NCI-H345 treated with DMSO at 0.1 percent for 48 hours (cell line): Measurements from ENCODE around the gene EDAR.
A peak's percentile ranks its signal among the peaks of the same experiment; 100 is the strongest.

Experiments used
- DNase-seq: peaks from one replicate; lab custom pipeline; 2025; ENCODE audit not compliant: unreplicated experiment; lab: John Stamatoyannopoulos, UW

Gene EDAR

DNA sequence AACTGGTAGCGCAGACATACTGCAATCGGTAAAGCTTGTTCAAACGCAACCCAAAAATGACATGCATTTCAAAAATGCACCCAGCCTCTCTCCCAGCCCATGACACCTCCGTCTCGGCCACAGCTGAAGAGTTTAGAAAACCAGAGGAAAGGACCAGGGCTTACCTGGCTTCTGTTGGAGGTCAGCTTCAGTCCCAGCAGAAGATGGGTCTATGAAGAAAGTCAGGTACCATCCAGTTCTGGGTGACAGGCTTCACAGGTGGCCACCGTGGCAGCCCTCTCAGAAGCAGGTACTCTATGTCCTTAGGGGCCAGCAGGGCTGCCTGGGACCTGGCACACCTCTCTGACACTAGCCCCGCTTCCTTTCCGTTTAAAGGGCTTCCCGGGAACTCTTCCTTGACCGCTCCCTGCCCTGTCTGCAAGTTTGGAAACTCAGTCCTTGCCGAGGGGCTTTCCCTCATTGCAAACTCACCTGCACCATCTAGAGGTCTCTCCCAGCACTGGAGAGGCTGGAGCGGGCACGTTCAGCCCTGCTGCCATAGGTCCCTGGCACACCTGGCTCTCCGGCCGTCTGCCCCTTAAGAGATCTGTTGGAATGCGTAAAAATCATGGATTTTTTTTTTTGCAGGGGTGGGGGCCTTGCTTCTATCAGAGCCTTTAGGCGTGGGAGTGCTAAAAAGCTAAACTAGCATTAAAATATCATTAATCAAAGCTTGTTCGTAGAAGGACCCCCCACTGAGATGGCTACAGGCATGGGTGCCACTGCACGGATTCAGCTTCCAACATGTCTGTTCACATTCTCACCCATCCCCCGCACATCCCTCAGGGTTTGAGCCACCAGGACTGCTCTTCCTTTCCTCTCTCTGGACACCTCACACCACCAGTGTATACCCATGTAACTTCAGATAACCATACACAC, at the start of gene EDAR:
EDAR (minus strand) TSS at position 425 of the 918 bp plus-strand sequence. CDS start 58,206 bp downstream, outside the sequence.
- peak; percentile 3 for DNase-seq

DNA sequence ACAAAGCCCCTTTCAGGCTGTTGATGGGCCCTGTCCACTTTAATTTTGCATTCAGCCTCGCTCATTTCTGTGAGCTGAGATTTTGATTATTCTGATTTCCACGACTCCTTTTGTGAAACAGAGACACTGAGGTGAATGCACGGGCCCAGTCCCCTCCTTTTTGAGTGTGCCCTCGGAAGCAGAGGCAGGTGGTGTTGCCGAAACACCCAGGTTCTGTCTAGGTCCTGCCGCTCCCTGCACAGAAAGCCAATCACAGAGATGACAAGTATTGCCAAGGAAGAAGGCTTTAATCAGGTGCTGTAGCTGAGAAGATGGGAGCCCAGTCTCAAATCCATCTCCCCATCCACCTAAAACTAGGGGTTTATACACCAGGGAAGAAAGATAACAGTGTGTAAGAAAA, 44.2 kb upstream of the EDAR start:
- no peak for DNase-seq

DNA sequence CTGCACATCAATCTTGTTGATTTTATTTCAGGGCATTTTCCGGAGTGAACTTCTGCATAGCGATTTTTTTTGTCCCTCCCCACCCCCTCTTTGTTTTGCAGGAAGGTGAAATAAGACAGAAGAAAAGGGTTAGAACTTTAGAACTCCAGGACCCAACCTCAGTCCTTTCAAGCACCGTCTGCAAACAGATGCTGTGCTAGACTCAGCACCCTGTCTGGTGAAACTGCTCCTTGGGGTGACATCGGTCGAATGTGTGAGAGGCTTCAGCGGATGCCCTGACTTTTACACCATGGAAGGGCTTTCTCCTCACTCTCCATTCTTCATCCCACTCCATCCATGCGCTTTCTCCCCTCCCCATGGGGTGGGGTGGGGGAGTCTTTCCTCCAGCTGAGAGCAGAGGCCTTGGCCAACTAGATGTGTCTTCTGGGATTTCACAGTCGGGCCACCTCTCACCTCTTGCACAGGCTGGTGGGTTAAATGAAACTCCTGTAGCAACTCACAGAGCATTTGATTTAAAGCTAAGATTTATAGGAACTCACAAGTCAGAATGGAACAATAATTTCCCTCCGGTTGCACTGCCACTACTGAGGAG, 43.3 kb upstream of the EDAR start:
- DNase-seq = no peak

DNA sequence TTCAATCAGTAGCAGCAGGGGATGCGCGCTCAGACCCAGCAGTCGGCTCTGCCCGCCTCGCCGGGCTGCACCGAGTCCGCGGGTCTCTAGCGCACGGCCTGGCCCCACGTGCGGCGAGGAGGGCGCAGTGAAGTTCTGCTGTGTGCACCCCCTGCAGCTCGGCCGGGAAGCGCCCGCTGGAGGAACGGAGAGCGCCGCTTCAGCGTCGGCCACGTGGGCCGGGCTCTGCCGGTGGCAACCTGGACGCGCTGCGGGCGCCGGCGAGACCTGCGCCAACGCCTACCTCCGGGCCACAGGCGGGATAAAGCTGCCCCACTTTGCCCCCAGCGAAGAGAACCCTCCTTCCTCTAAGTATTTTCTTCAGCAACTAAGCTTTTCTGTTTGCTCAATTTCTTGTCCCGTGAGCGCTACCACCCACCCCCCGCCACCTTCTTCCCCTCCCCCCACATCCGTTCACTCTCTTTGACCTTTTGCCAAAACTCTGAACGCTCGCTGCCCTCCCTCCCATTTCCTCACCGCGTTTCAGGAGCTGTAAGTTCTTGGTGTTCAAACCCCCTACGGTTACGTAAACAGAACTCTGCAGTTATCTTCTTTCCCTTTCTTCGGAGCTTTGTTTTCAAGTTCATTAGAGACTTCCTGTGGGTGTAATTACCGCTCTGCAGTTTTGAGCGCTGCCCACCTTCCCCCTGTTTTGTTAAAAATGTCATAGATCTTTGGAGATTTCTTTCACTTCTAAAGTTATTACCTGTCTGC, 42.6 kb upstream of the EDAR start:
- no peak for DNase-seq

DNA sequence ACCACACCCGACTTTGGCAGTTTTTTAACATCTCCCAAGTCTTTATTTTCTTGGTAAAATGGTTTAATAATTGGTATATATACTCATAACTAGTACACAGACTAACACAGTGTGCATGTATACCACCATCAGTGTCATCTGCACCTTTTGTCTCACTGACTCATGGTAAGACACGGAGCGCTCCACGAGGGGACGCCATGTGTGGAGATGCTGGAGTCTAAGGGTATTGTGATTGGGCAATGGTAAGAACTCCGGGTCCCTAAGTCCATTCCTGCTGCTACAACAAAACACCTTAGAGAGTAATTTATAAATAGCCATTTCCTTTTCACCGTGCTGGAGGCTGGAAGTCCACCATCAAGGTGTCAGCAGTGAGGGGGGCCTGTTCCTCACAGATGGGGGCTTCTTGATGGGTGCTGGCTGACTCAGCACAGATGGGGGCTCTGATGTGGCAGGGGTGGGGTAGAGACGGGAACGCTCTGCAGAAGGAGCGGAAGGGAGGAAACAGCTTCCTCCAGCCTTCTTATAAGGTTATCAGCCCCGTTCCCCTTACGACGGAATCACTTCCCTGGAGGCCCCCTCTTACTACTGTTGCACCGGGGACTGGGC, 42.0 kb upstream of the EDAR start:
- DNase-seq = no peak

DNA sequence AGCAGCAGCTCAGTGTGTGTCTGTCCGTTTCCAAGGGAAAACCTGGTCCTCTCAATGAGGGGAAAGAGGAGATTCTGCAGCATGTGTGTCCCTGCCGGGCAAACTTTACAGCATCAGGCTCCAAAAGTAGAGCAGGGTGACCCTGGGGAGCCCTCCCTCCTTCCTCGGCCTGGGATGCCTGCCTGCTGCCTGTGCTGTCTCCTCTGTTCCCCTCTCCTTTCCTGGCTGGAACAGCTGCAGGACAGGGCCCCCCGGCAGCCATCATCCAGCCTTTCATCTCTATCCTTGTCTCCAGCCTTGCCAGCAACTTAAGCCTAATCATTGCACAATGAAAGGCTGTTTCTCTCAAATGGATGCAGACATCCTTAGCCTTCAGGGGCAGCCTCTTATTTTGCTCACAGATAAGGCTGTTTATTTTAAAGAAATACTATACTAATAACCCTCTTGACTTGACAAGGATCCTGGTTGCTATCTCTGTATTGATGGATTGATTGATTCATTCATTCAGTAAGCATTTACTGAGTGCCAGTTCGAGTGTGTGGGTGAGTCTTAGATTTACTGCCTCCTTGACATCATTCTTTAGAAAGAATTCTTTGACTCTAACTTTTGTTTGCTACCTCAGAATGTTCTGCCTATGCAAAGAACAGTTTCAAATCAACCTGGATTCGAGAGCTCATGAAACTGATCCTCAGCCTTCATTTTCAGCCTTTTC, 40.6 kb upstream of the EDAR start:
- DNase-seq = no peak

DNA sequence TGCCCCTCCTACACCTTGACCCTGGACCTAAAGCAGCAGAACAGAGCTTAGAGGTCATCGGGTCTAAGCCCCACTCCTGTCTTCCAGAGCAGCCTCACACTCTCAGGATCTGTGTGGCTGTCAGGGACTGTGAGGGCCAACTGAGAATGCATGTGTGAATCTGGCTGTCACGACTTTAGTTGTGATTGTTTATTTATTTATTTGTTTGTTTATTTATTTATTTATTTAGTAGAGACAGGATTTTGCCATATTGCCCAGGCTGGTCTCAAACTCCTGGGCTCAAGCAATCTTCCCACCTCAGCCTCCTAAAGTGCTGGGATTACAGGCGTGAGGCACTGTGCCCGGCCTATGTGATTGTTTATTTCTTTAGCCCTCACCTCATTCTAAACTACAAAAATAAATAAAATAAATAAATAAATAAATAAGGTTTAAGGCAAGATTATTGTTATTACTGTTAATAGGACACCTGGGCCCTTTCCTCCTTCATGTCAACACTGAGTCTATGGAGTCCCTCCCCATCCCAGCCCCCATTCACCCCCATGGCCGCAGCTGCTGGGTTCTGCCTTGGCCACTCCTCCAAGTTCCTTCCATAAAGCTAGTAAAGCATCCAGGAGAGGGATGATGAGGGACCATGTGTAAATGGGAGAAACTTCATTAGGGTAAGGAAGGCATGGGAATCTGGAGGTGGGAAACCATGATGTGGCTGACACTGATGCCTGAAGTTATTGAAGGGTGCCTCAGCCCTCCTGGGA, 39.9 kb upstream of the EDAR start:
- DNase-seq = no peak

DNA sequence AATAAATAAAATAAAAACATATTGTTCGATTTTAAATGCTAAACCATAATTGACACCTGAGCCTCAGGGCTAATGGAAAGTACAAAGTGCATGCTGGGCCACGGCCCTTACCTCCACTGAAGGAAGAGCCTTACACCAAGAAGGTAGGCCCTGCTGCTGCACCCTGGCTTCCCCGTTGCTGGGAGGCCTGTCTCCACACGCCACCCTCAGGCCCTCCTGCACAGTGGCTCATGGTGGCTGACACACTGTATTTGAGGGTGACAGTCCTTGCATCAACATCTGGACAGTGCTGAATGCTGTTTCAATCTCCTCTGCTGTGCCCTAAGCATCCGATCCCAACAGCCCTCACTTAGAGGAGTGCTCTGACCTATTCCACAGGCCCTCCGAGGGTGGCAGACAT, 39.3 kb upstream of the EDAR start:
- no peak for DNase-seq

DNA sequence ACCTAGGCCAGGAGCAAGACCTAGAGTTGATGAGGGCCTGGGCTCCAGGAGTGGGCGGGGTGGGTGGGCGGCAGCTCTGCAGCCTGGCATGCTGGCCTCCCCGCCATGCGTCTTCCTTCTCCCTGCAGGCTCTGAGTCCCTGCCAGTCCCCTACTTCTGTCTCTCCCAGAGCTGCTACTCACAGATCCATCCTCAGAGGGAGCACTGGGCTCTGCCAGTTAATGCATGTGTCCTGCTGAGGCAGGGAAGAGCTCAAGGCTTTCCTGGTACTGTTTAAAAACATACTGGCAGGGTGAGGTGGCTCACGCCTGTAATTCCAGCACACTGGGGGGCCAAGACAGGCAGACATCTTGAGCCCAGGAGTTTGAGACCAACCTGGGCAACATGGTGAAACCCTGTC, 38.7 kb upstream of the EDAR start:
- no peak for DNase-seq

DNA sequence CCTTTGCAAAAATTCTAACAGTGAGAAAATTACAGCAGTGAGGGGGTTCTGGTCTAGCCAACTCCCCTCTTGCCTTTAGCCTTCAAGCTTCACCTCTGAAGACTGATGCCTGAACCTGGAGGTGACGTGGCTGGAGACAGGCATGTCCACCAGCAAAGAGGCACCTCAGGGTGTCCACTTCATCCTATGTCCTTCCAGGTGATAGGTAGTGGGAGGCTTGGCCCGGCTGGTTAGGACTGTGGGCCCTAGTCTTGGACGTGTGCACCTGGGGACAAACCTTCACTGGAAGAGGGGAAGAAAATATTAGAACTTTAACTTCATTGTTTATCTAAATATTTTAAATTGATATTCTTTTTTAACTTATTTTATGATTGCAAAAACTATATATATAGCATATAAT, 35.5 kb upstream of the EDAR start:
- DNase-seq = no peak

DNA sequence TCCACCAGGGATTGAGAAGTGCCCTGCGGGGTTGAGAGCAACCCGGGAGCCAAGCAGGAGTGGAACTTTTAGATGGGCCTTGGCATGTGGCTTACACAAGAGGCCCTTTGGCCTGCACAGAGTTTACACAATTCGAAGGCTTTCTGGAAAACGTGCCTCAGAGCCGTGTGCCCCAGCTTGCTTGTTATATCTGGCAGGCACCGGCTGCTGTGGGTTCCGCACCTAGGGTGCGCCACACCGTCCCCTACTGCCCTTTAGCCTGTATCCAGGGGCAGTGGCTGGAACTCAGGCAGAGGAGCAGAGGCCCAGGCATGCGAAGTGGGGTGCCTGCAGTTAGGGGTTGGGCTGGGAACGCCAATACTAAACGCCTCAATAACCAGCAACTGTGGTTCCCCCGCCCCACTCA, 32.9 kb upstream of the EDAR start:
- DNase-seq = no peak

DNA sequence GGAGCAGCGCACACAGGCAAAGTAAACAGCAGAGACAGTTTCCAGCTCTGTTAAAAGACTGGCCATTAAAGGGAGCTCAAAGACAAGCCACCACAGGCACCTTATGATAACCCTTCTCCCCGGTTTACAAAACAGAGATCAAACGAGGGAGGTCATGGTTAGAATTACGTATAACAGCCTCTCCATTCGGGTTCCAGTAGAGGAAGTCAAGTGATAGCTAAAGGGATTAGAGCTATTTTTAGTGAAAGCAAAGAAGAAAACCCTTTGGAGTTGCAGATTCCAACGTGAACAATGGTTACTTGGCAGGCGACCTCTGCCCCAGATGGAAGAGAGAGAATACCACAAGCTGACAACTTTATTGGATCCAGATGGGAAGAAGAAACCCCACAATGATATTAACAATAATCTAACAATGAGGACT, 31.2 kb upstream of the EDAR start:
- no peak for DNase-seq

DNA sequence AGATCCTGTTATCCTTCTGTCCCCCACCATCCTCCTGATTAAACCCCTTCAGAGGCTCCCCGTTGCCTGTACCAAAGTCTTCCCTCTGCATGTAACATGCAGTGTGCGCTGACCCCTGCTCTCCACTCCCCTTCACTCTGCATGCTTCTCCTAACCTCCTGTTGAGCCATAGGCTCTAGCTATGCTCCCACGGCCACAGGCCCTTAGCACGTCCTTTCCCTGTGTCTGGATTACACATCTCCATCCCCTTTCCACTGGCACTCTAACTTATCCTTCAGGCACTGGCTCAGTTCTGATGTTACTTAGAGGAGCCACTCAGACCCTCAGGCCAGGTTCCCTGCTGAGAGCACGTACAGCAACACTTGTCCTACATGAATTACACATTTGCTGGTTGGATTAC, 29.4 kb upstream of the EDAR start:
- no peak for DNase-seq

DNA sequence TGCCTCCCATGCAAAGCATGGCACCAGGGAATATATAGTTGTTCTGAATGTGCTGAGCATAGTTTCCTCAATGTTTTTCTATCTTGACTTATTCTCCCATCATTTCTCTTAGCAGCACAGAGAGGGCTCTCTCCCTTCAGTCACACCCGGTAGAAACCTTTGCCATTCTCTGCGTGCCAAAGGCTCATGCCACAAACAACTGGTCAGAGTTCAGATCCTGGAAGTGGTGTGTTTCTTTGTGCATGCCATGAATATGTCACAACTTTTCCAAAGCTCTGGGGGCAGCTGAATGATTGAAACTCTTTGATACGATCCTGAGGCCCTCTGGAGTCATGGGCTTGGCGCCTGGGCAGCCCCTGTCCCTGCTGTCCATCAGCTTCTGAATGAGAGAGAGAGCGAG, 28.0 kb upstream of the EDAR start:
- no peak for DNase-seq

DNA sequence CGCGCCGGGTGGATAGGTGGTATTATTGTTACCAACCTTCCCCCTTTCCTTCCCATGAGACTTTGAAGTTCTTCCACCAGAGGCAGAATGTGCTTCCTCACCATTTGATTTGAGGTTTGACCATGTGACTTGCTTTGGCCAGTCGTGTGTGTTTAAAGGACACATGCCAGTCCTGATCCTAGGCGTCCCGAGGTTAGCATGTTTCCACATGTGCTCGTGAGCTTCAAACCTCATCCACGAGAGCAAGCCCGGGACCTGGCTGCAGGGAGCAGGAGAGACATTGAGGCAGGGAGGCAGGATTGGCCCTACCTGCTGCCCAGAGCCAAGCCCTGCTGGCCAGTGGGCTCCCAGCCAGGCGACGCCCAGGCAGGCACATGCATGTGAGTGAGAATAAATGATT, 27.4 kb upstream of the EDAR start:
- DNase-seq = no peak

DNA sequence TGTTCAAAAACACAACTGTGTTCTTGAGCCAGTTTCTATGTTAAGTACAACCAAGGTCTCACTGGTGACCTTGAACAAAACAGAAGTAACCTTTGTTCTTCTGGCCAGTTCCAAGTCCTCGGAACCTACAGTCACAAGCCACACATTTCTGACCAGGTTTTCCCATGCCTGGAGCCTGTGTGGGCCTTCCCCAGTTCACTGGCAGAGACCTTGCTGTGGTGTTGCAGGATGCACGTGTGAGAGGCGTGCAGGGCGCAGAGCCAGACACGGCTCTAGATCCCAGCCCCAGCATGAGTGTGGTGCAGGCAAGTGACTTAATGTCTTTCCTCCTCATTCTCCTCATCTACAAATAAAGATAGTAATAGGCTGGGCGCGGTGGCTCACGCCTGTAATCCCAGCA, 25.5 kb upstream of the EDAR start:
- DNase-seq = no peak

DNA sequence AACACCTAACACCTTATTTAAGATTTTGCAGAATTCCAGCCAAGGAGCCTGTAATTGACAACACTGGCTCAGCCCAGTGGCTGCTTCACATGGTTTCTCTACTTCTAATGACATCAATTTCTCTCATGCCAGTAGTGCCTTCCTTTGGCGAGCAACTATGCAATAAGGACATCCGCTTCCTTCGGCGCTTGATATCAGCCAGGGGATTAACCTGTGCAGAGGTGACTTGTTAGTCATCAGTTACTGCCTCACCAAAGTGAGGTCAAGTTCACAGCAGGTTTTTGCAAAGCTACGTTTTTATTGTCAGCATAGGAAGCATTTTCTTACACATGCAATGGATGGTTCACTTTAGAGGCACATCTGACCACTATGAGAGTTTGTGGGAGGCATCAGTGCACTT, 24.0 kb upstream of the EDAR start:
- DNase-seq = no peak

DNA sequence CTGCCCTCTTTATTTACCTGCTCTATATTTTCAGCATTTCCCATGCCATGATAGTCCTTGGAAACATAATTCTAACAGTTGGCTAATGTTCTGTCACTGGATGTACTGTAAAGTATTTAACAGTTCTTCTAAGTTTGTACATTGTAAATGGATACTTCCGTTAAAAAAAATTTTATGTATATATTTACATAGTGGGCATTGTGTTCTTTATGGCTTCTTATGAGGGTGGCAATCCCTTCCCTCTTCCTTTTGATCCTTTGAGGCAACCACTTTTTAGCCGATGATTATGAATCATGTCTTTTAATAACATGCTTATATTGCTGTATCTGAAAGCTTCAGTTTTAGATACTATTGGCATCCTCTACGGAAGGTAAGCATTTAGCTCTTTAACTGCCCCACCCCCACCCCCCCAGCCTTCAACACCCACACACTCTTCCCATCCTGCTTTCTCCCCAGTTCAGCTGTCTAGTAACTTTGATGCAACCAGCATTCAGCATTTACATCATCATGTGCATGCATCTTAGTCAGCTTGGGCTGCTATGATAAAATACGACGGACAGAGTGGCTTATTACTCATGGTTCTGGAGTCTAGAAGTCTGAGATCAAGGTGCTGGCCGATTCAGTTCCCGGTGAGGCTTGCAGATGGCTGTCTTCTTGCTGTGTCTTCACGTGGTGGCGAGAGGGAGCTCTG, 21.0 kb upstream of the EDAR start:
- DNase-seq = no peak

DNA sequence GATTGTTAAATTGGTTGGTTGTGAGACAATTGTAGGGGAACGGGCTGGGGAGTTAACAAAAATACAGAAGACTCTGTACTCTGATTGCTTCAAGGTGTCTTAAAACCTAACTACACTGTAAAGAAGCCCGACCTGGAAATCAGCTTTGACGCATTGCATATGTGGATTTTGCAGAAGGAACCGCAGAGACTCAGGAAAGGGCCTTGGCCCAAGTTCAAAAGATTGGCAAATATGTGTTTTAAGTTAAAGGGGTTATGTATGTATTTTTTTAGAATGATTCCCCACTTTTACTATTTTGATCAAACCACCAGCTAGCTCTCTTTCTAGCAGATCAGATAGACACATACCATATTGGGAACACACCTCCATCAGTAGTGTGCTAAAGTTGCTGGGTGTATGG, 18.0 kb upstream of the EDAR start:
- no peak for DNase-seq
